GM18511 (cell line): Measurements from ENCODE around the gene DIS3L2.

ENCODE experiments used
- ATAC-seq: cut with Tn5 transposase; IDR thresholded peaks from one replicate; pipeline ENCODE4 v1.9.1; 2021; ENCODE audit warnings: mild to moderate bottlenecking, moderate library complexity; ENCODE audit not compliant: unreplicated experiment

The DIS3L2 gene

GRCh38 chr2:232052591-232052990 lies 91.1 kb downstream of the DIS3L2 start:
- no peak for ATAC-seq

- no peak for ATAC-seq
Measured at GRCh38 chr2:232053777-232054176, 92.3 kb downstream of the DIS3L2 start.

- no peak for ATAC-seq
Measured at GRCh38 chr2:232058063-232058877, 96.8 kb downstream of the DIS3L2 start.

- no peak for ATAC-seq
Measured at GRCh38 chr2:232058931-232059330, 97.4 kb downstream of the DIS3L2 start.

GRCh38 chr2:232061265-232061664 lies 99.8 kb downstream of the DIS3L2 start:
- ATAC-seq: no peak

GRCh38 chr2:232073026-232073425 lies 111.5 kb downstream of the DIS3L2 start:
- no peak for ATAC-seq

- no peak for ATAC-seq
Measured at GRCh38 chr2:232073699-232074098, 112.2 kb downstream of the DIS3L2 start.

GRCh38 chr2:232075080-232075479 lies 113.6 kb downstream of the DIS3L2 start:
- no peak for ATAC-seq

- ATAC-seq: no peak
Measured at GRCh38 chr2:232075859-232076258, 114.3 kb downstream of the DIS3L2 start.

- no peak for ATAC-seq
Measured at GRCh38 chr2:232076272-232076671, 114.8 kb downstream of the DIS3L2 start.

GRCh38 chr2:232076736-232077135 lies 115.2 kb downstream of the DIS3L2 start:
- ATAC-seq: no peak

- ATAC-seq: no peak
Measured at GRCh38 chr2:232085164-232085563, 123.7 kb downstream of the DIS3L2 start.

GRCh38 chr2:232085826-232086425 lies 124.4 kb downstream of the DIS3L2 start:
- ATAC-seq: no peak

- ATAC-seq: no peak
Measured at GRCh38 chr2:232088771-232089170, 127.3 kb downstream of the DIS3L2 start.

- ATAC-seq: no peak
Measured at GRCh38 chr2:232094201-232094600, 132.7 kb downstream of the DIS3L2 start.

GRCh38 chr2:232094883-232095282 lies 133.4 kb downstream of the DIS3L2 start:
- no peak for ATAC-seq

GRCh38 chr2:232097260-232097659 lies 135.7 kb downstream of the DIS3L2 start:
- ATAC-seq: no peak

GRCh38 chr2:232097758-232098157 lies 136.2 kb downstream of the DIS3L2 start:
- ATAC-seq: no peak

- no peak for ATAC-seq
Measured at GRCh38 chr2:232102380-232102779, 140.9 kb downstream of the DIS3L2 start.

GRCh38 chr2:232103140-232103737 lies 141.7 kb downstream of the DIS3L2 start:
- ATAC-seq: no peak

- ATAC-seq: no peak
Measured at GRCh38 chr2:232104076-232104646, 142.6 kb downstream of the DIS3L2 start.

GRCh38 chr2:232111551-232111950 lies 150.0 kb downstream of the DIS3L2 start:
- no peak for ATAC-seq
